ENCODE data around the gene SLC35E4.
"Not testable (repeated sequence)": the region's sequence is repeated elsewhere in the genome, so short reads cannot be mapped to it uniquely, and the experiment has no call there.

DNA sequence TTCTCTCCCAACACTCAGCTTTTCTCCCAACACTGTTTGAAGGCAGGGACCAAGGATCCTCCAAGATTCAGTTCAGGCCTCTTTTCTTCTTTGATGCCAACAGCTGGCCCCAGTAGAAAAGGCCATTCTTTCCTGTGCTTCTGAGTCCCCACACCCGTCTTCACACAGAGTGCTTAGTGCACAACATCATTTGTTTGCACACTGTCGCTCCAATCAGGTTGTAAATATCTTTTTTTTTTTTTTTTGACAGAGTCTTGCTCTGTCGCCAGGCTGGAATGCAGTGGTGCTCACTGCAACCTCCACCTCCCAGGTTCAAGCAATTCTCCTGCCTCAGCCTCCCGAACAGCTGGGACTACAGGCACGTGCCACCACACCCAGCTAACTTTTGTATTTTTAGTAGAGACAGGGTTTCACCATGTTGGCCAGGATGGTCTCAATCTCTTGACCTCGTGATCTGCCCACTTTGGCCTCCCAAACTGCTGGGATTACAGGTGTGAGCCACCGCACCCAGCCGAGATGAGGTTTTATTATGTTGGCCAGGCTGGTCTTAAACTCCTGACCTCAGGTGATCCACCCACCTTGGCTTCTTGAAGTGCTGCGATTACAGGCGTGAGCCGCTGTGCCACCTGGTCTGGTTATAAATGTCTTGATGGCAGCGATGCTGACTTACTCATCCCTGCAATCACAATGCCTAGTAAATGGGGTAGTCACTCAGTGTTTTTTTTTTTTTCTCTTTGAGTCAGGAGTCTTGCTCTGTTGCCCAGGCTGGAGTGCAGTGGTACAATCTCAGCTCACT is 44.5 kb downstream of the SLC35E4 start:
- TF ChIP-seq POLR2AphosphoS5 (IDR thresholded peaks at IDR 0.05; ENCODE audit: low read depth, low read length); POLR2A (IDR thresholded peaks at IDR 0.05; ENCODE audit: low read depth, low read length); TAF1 (IDR thresholded peaks at IDR 0.05; ENCODE audit: borderline replicate concordance, low read depth, low read length): not testable (repeated sequence)

All from GM12892 (cell line).